ENCODE results near the gene CWC25. TPM values are rescaled to one million over a fixed set of nuclear protein-coding genes. Genes with fewer than 3 reads are reported as not detected.
"Not testable (repeated sequence)": the region's sequence is repeated elsewhere in the genome, so short reads cannot be mapped to it uniquely, and the experiment has no call there.

The CWC25 gene
- polyA plus RNA-seq (ENCODE audit: insufficient read length): 28.1 TPM
- long read RNA-seq, donor 1, partial matches to known transcripts: 5 of 9 reads
- long read RNA-seq, donor 1, other reads (novel, unspliced or antisense): 0 of 9 reads
- long read RNA-seq, donor 2, partial matches to known transcripts: 7 of 9 reads
- long read RNA-seq, donor 2, other reads (novel, unspliced or antisense): 0 of 9 reads
- long read RNA-seq, donor 3, partial matches to known transcripts: 0 of 1 reads
- long read RNA-seq, donor 3, other reads (novel, unspliced or antisense): 0 of 1 reads
- long read RNA-seq, donor 4: 0 reads
- long read RNA-seq, donor 5, partial matches to known transcripts: 0 of 4 reads
- long read RNA-seq, donor 5, other reads (novel, unspliced or antisense): 0 of 4 reads
- long read RNA-seq, donor 6, partial matches to known transcripts: 5 of 5 reads
- long read RNA-seq, donor 6, other reads (novel, unspliced or antisense): 0 of 5 reads
- long read RNA-seq, donor 7, partial matches to known transcripts: 16 of 20 reads
- long read RNA-seq, donor 7, other reads (novel, unspliced or antisense): 0 of 20 reads
- long read RNA-seq, donor 8, partial matches to known transcripts: 0 of 1 reads
- long read RNA-seq, donor 8, other reads (novel, unspliced or antisense): 0 of 1 reads

- DNase-seq: peak; percentile 96
Observed at GRCh38 chr17:38824899-38825761, at the start of gene CWC25. CWC25 (minus strand) TSS chr17:38825321; CDS start chr17:38825183, 138 bp downstream.

GRCh38 chr17:38873640-38874380 lies 48.7 kb upstream of the CWC25 start:
- no peak for DNase-seq

GRCh38 chr17:38872671-38873385 lies 47.7 kb upstream of the CWC25 start:
- no peak for DNase-seq

- no peak for DNase-seq
Observed at GRCh38 chr17:38872027-38872511, 46.9 kb upstream of the CWC25 start.

GRCh38 chr17:38871247-38872015 lies 46.3 kb upstream of the CWC25 start:
- peak; percentile 68 for DNase-seq

GRCh38 chr17:38870259-38871165 lies 45.4 kb upstream of the CWC25 start:
- no peak for DNase-seq

- peak; percentile 87 for DNase-seq
Observed at GRCh38 chr17:38869526-38870258, 44.6 kb upstream of the CWC25 start, which contains the start of gene LASP1. LASP1 (plus strand) TSS chr17:38870058; CDS start chr17:38870190, 132 bp downstream.

- DNase-seq: peak; percentile 92
Observed at GRCh38 chr17:38868817-38869525, 43.9 kb upstream of the CWC25 start.

- peak; percentile 58 for DNase-seq
Observed at GRCh38 chr17:38867968-38868816, 43.1 kb upstream of the CWC25 start.

GRCh38 chr17:38867179-38867967 lies 42.3 kb upstream of the CWC25 start:
- DNase-seq: no peak

- DNase-seq: no peak
Observed at GRCh38 chr17:38864636-38865398, 39.7 kb upstream of the CWC25 start.

- no peak for DNase-seq
Observed at GRCh38 chr17:38861399-38861843, 36.3 kb upstream of the CWC25 start.

GRCh38 chr17:38857271-38857670 lies 32.1 kb upstream of the CWC25 start:
- DNase-seq: no peak

- DNase-seq: not testable (repeated sequence)
Observed at GRCh38 chr17:38855101-38855714, 30.1 kb upstream of the CWC25 start.

Data from left kidney (tissue), 8 donors.